DMS114 treated with DMSO at 0.1 percent for 48 hours (cell line): Measurements from ENCODE around the gene F8.

ENCODE experiments used
- DNase-seq: peaks from one replicate; lab custom pipeline; 2025; ENCODE audit not compliant: unreplicated experiment; lab: John Stamatoyannopoulos, UW

The F8 gene

GRCh38 chrX:155022585-155022984 is at the start of gene F8:
F8 (minus strand) TSS chrX:155022723; CDS start chrX:155022552, 171 bp downstream.
- DNase-seq, result no peak

GRCh38 chrX:155071694-155072280 is 49.3 kb upstream of the F8 start:
- no peak for DNase-seq

- DNase-seq, result peak; percentile 38
These were observed 48.6 kb upstream of the F8 start, which contains the start of the genes BRCC3, CMC4 and MTCP1 for GRCh38 chrX:155070975-155071693. BRCC3 (plus strand) TSS chrX:155071508; CDS start chrX:155071528, 20 bp downstream. CMC4 (minus strand) TSS chrX:155071136; CDS start chrX:155064023, 7,113 bp downstream. MTCP1 (minus strand) TSS chrX:155071136; CDS start chrX:155066010, 5,126 bp downstream.

- DNase-seq, result no peak
These were observed 48.1 kb upstream of the F8 start for GRCh38 chrX:155070663-155070974.

- no peak for DNase-seq
These were observed 47.5 kb upstream of the F8 start for GRCh38 chrX:155070038-155070437.

GRCh38 chrX:155069414-155069813 is 46.9 kb upstream of the F8 start:
- DNase-seq, result no peak

GRCh38 chrX:155068165-155068564 is 45.6 kb upstream of the F8 start:
- no peak for DNase-seq

GRCh38 chrX:155065035-155065734 is 42.7 kb upstream of the F8 start:
- DNase-seq, result no peak

- DNase-seq, result no peak
These were observed 39.2 kb upstream of the F8 start for GRCh38 chrX:155061760-155062159.

- peak; percentile 46 for DNase-seq
These were observed 34.6 kb upstream of the F8 start for GRCh38 chrX:155056877-155057792.

- no peak for DNase-seq
These were observed 33.9 kb upstream of the F8 start for GRCh38 chrX:155056471-155056870.

- DNase-seq, result no peak
These were observed 33.0 kb upstream of the F8 start for GRCh38 chrX:155055494-155055893.

- DNase-seq, result no peak
These were observed 31.7 kb upstream of the F8 start for GRCh38 chrX:155054255-155054654.

- no peak for DNase-seq
These were observed 31.1 kb upstream of the F8 start for GRCh38 chrX:155053656-155054055.

GRCh38 chrX:155052738-155053498 is 30.4 kb upstream of the F8 start:
- no peak for DNase-seq

- DNase-seq, result peak; percentile 1
These were observed 26.6 kb upstream of the F8 start for GRCh38 chrX:155048977-155049619.

GRCh38 chrX:155046811-155047528 is 24.4 kb upstream of the F8 start:
- no peak for DNase-seq

GRCh38 chrX:155046129-155046810 is 23.7 kb upstream of the F8 start:
- no peak for DNase-seq

GRCh38 chrX:155035688-155036087 is 13.2 kb upstream of the F8 start:
- no peak for DNase-seq
